ENCODE results near the gene AQP6.

Gene AQP6

GRCh38 chr12:49979791-49980190 is 7.0 kb downstream of the AQP6 start:
- H3K9me3 ChIP-seq (ENCODE audit: insufficient read depth, low read length, severe bottlenecking) = no peaks in the 10 kb centered on the region
- no peaks in the 10 kb centered on the region for H3K27me3 ChIP-seq (ENCODE audit: insufficient read depth, low read length, poor library complexity)
- H3K4me2 ChIP-seq (ENCODE audit: insufficient read depth, low read length) = no peak overlapping the region
- H3K79me2 ChIP-seq (ENCODE audit: insufficient read depth, low read length) = no peaks in the 10 kb centered on the region
- TF ChIP-seq EZH2 (IDR thresholded peaks at IDR 0.05; ENCODE audit: borderline replicate concordance, low read depth, low read length, severe bottlenecking) = no peak
- no peak for TF ChIP-seq CTCF (IDR thresholded peaks at IDR 0.05; ENCODE audit: borderline replicate concordance, extremely low read depth, low read length, poor library complexity, severe bottlenecking)
- H3K36me3 ChIP-seq (ENCODE audit: insufficient read depth, low read length) = no peaks in the 10 kb centered on the region
- H4K20me1 ChIP-seq (ENCODE audit: insufficient read depth, low read length) = peaks cover 4% of the 10 kb centered on the region; the same call in 1 of the 2 replicates
- no peaks in the 10 kb centered on the region for H3K4me1 ChIP-seq (ENCODE audit: insufficient read depth, low read length)
- ATAC-seq (ENCODE audit: insufficient read depth, low read depth) = no peak
- no peak overlapping the region for H2AFZ ChIP-seq (ENCODE audit: low read depth, low read length)
- no peak overlapping the region for H3K4me3 ChIP-seq (ENCODE audit: low read depth in 1 of 2, low read length in 2 of 2)
- DNase-seq = no peak
- H3K27ac ChIP-seq (ENCODE audit: low read length) = no peak overlapping the region
- H3K9ac ChIP-seq (ENCODE audit: low read depth, low read length) = no peak overlapping the region

DNA sequence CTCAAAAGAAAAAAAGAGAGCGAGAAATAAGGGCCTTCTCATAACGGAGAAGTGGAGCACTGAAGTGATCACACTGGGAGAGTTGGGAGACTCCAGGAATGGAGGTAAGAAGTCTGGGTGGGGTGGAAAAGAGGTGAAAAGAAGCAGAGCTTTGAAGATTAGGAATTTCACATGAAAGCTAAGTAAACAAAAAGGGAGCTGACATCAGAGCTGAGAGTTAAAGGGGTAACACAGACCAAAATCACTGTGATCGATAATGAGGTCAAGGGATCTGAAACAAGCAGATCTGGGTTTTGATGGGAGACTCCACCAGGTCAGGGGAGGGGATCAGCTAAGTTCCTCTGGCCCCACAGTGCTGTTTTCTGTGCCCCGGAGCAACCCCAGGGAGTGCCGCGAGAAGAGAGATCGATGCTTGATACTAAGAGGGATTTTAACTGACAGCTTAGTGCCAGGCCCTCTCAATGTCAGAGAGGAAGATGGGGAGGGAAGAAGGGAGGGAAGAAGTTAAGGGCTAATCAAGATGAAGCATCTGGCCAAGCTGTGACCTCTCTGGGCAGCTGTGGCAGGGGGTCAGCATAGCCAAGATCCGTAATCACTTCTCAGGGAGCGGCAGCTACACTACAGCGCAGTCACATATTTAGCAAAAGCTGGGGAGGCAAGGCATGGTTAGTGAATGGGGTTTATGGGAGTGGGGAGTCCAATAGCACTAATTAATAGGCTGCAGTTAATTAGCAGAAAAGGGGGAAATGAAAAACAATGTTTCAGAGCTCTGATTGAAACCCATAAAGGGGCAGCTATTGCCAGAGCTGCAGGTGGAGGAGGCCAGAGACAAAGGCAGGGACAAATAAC is 8.0 kb downstream of the AQP6 start:
- Histone ChIP-seq H3K79me2 (ENCODE audit: insufficient read depth, low read length) (no peaks in the 10 kb centered on the region), H3K9me3 (ENCODE audit: insufficient read depth, low read length, severe bottlenecking) (no peaks in the 10 kb centered on the region), H3K36me3 (ENCODE audit: insufficient read depth, low read length) (no peaks in the 10 kb centered on the region), H2AFZ (ENCODE audit: low read depth, low read length) (no peak overlapping the region), H3K27me3 (ENCODE audit: insufficient read depth, low read length, poor library complexity) (no peaks in the 10 kb centered on the region), H4K20me1 (ENCODE audit: insufficient read depth, low read length) (no peaks in the 10 kb centered on the region), H3K4me3 (ENCODE audit: low read depth in 1 of 2, low read length in 2 of 2) (no peak overlapping the region), H3K9ac (ENCODE audit: low read depth, low read length) (no peak overlapping the region), H3K4me1 (ENCODE audit: insufficient read depth, low read length) (no peaks in the 10 kb centered on the region), H3K27ac (ENCODE audit: low read length) (no peak overlapping the region), H3K4me2 (ENCODE audit: insufficient read depth, low read length) (no peak overlapping the region)
- no peak for ATAC-seq (ENCODE audit: insufficient read depth, low read depth)
- no peak for DNase-seq
- TF ChIP-seq EZH2 (IDR thresholded peaks at IDR 0.05; ENCODE audit: borderline replicate concordance, low read depth, low read length, severe bottlenecking) = no peak
- no peak for TF ChIP-seq CTCF (IDR thresholded peaks at IDR 0.05; ENCODE audit: borderline replicate concordance, extremely low read depth, low read length, poor library complexity, severe bottlenecking)

DNA sequence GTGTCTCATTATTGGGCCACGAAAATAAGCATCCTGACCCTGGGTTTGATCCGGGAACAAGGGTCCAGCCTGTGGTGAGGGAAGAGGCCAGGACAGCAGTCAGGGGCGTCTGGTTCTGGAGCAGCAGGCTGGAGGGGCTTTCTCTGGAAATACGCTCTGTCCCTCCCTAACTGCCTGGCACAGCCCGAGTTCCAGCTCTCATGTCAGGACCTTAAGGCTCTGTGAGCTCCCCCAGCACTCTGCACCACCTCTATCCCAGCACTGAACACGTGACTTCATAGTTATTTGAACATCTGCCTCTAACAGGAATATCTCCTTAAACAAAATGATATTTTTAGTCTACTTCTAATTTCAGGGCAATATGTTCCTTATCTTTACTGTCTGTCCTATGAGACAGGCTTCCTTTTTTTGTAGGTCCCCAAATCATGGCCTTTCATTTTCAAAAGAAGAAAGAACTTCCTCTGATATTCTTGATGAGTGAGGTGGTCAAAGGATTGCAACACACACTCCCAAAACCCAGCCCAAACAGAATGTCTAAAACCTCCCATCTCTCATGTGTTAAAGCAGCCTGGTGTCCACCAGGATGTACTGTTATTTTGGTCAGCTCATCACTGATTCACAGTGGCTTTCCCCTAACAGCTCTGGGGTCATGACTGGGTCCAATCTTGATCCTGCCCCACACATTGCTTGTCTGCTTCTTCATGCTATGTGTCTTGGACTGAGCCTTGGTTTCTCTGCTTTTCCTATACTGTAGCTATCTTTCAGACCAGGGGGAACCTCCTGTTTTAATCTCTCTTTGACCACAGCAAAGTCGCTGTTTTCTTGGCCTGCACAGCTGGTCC is 9.7 kb downstream of the AQP6 start:
- TF ChIP-seq CTCF (IDR thresholded peaks at IDR 0.05; ENCODE audit: borderline replicate concordance, extremely low read depth, low read length, poor library complexity, severe bottlenecking) (no peak), EZH2 (IDR thresholded peaks at IDR 0.05; ENCODE audit: borderline replicate concordance, low read depth, low read length, severe bottlenecking) (no peak)

More for the DNA sequence above, 9.7 kb downstream of the AQP6 start:
- H4K20me1 ChIP-seq (ENCODE audit: insufficient read depth, low read length) = 0 out of 2 replicates have a peak, but pooled peaks cover 2% of the 10 kb centered on the region
- H3K27me3 ChIP-seq (ENCODE audit: insufficient read depth, low read length, poor library complexity) = no peaks in the 10 kb centered on the region
- H3K36me3 ChIP-seq (ENCODE audit: insufficient read depth, low read length) = peaks cover 9% of the 10 kb centered on the region
- H3K9ac ChIP-seq (ENCODE audit: low read depth, low read length) = no peak overlapping the region
- H3K4me2 ChIP-seq (ENCODE audit: insufficient read depth, low read length) = no peak overlapping the region
- no peak overlapping the region for H2AFZ ChIP-seq (ENCODE audit: low read depth, low read length)
- no peak for ATAC-seq (ENCODE audit: insufficient read depth, low read depth)
- H3K4me1 ChIP-seq (ENCODE audit: insufficient read depth, low read length) = no peaks in the 10 kb centered on the region
- H3K27ac ChIP-seq (ENCODE audit: low read length) = no peak overlapping the region
- no peaks in the 10 kb centered on the region for H3K79me2 ChIP-seq (ENCODE audit: insufficient read depth, low read length)
- H3K4me3 ChIP-seq (ENCODE audit: low read depth in 1 of 2, low read length in 2 of 2) = no peak overlapping the region
- no peaks in the 10 kb centered on the region for H3K9me3 ChIP-seq (ENCODE audit: insufficient read depth, low read length, severe bottlenecking)
- DNase-seq = no peak
